IPS DF 6.9 (cell line): ENCODE measurements around the gene TMEM171.

ENCODE experiments used
- DNase-seq: peaks from one replicate; pipeline ENCODE4 v3.0.0-alpha.2; 2013; ENCODE audit warnings: low read depth, low spot score
- H3K27ac ChIP-seq: one replicate; pipeline ENCODE4 v1.5.1; 2013; ENCODE audit warnings: low read length, control low read depth
- H3K27me3 ChIP-seq: 2 replicates; pipeline ENCODE4 v1.6.1; 2013; ENCODE audit warnings: mild to moderate bottlenecking, low read length; ENCODE audit not compliant: control insufficient read depth, insufficient read depth
- H3K36me3 ChIP-seq: 2 replicates; pipeline ENCODE4 v1.6.1; 2013; ENCODE audit warnings: low read length; ENCODE audit not compliant: control insufficient read depth, insufficient read depth
- H3K4me1 ChIP-seq: 2 replicates; pipeline ENCODE4 v1.6.1; 2013; ENCODE audit warnings: low read length; ENCODE audit not compliant: control insufficient read depth, insufficient read depth
- H3K4me3 ChIP-seq: 2 replicates; pipeline ENCODE4 v1.5.1; 2013; ENCODE audit warnings: mild to moderate bottlenecking, low read length
- H3K9me3 ChIP-seq: 2 replicates; pipeline ENCODE4 v1.6.1; 2013; ENCODE audit warnings: low read length, inconsistent platforms; ENCODE audit not compliant: control insufficient read depth, insufficient read depth
- WGBS: extraction: QIAGEN DNeasy Blood & Tissue Kit; methylation state at CpG from one replicate; pipeline ENCODE4 v1.1.7; 2013; ENCODE audit warnings: mixed read lengths, missing lambda C conversion rate; ENCODE audit not compliant: insufficient read length, insufficient coverage; 5-methylcytosine and 5-hydroxymethylcytosine counted together

Gene TMEM171

DNA sequence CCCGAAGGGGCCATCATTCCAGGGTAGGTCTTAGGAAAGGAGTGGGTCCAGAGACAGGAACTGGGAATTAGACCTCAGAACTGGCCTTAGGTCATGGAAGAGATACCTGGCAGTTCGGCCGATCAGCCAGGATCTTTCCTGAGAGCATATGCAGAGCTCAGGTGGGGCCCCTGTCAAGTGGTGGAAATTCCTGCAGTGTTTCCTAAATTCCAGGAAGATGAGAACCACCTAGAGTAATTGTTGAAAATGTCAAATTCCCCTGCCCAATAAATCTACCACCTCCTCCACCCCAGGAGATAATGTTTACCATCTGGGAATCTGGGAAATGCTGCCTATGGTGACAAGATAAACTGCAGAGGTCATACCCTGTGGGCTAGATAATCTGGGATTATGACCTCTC is 14.6 kb downstream of the TMEM171 start:
- Histone ChIP-seq H3K27ac (no peak overlapping the region), H3K36me3 (no peaks in the 10 kb centered on the region), H3K4me3 (no peak overlapping the region), H3K4me1 (peaks cover 2% of the 10 kb centered on the region), H3K9me3 (no peaks in the 10 kb centered on the region), H3K27me3 (no peaks in the 10 kb centered on the region)
- no CpG with 5 or more reads among the region's 3 CpGs for WGBS
- no peak for DNase-seq

DNA sequence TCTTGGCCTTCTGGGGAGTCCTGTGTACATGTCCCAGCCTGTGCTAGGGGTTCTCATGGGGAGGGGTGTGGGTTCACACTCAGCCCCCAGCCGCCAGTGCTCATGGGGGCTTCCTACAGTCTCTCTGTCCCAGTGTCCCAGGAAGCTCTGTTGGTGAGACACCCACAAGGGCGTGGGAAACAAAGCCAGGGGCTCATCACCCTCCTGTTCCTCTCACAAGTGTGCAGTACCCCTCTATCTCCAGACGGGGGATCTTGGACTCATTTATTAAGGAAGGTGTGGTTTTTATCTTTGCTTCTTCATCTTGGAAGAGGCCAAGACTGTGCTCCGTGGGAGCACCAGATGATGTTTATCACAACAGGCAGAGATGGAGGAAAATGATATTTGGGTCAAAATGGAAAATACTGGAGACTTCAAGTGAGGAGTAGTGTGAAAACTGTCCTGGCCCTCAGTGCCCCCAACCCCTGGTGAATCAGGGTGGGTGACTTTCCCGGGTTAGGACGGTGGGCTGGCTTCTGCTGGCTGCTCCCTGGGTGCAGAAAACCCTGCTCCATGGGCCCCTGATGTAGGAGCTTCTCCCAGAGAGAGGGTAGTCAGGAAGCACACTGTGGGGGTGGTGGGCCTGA is 15.2 kb downstream of the TMEM171 start:
- no peaks in the 10 kb centered on the region for H3K9me3 ChIP-seq
- H3K4me1 ChIP-seq: peaks cover 2% of the 10 kb centered on the region
- H3K27me3 ChIP-seq: no peaks in the 10 kb centered on the region
- no peak overlapping the region for H3K4me3 ChIP-seq
- DNase-seq: no peak
- no peak overlapping the region for H3K27ac ChIP-seq
- no CpG with 5 or more reads among the region's 6 CpGs for WGBS
- no peaks in the 10 kb centered on the region for H3K36me3 ChIP-seq

DNA sequence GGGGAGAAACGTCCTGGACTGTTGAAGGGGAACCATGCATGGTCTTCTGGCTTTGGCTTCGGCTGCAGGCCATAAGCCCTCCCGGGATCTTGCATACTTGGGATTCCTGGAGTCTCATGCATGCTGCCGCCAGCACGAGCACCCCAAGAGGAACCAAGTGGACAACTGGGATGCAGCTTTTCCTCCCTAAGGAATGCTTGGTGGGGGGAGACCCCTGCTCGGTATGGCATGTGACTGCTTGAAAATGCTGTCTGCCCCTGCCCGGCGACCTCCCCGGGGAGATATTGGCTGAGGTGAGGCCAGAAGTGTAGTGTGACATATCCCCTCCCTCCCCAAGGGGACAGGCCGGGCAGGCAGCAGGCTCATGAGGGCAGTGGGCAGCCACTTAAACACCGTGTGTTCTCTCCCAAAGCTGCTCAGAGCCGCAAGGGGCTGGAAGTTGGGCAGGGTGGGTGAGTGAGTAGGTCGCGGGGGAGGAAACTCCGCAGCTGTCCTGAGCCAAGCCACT is 15.7 kb downstream of the TMEM171 start:
- H3K4me1 ChIP-seq: peaks cover 2% of the 10 kb centered on the region
- no peaks in the 10 kb centered on the region for H3K9me3 ChIP-seq
- no peak for DNase-seq
- H3K36me3 ChIP-seq: no peaks in the 10 kb centered on the region
- H3K27ac ChIP-seq: no peak overlapping the region
- H3K4me3 ChIP-seq: no peak overlapping the region
- WGBS: no CpG with 5 or more reads among the region's 15 CpGs
- H3K27me3 ChIP-seq: no peaks in the 10 kb centered on the region

DNA sequence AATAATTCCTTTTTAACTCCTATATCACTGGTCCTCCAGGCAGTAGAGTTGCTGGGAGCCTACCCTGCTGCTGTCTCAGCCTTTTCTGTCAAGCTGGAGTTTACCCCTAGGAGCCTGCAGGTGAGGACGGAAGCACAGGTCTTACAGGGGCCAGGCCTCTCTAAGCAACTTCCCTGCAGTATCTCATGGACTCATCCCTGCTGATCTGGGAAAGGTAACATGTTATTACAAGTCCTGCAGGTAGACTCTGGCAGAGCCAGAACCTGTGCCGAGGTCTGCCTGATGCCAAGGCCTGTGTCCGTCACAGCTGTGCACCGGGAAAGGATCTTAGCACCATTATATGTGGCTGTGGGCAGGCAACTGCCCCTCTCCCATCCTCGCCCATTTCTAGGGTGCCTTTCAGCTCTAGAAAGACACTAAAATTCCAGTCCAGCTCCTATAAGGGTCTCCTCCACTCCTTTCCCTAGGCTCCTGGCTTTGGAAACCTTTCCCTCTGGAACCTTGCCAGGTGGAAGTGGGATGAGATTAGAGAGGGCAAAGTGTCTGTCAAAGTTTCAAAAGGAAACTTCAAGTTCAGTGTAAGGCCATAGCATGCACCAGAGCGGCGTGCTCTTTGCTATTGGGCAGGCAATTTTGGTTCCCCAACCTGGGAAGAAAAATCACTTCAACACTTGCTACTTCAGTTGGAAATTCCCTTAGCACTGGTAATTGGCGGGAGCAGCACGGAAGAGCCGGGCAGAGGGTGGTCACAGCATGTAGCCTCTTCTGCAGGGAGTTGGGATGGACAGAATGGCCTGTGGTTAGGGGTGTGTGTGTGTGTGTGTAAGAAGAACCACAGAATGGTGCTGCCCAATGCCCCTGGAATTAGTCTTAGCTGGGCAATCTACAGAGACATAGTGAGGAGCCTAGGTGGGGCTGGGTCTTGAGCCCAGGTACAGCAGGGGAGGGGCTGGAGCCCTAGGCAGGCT is 17.5 kb downstream of the TMEM171 start:
- no peaks in the 10 kb centered on the region for H3K36me3 ChIP-seq
- no peaks in the 10 kb centered on the region for H3K27me3 ChIP-seq
- H3K27ac ChIP-seq: no peak overlapping the region
- WGBS: no CpG with 5 or more reads among the region's 10 CpGs
- peaks cover 2% of the 10 kb centered on the region for H3K4me1 ChIP-seq
- DNase-seq: no peak
- no peaks in the 10 kb centered on the region for H3K9me3 ChIP-seq
- H3K4me3 ChIP-seq: no peak overlapping the region

DNA sequence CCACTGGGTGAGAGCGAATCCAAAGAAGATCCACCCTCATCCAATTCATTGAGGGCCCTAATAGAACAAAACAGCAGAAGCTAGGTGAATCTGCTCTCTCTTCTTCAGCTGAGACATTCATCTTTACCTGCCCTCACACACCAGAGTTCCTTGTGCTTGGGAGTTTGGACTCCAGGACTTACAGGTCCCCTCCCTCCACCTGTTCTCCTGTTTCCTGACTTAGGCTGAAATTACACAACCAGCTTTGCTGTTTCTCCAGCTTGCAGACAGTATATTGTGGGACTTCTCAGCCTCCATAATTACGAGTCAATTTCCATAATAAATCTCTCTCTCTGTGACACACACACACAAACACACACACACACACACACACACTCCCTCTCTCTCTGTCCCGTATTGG is 19.1 kb downstream of the TMEM171 start:
- DNase-seq: no peak
- H3K27ac ChIP-seq: no peak overlapping the region
- H3K9me3 ChIP-seq: no peaks in the 10 kb centered on the region
- H3K27me3 ChIP-seq: no peaks in the 10 kb centered on the region
- no peak overlapping the region for H3K4me3 ChIP-seq
- no peaks in the 10 kb centered on the region for H3K36me3 ChIP-seq
- WGBS: no CpG with 5 or more reads among the region's 3 CpGs
- H3K4me1 ChIP-seq: peaks cover 2% of the 10 kb centered on the region

DNA sequence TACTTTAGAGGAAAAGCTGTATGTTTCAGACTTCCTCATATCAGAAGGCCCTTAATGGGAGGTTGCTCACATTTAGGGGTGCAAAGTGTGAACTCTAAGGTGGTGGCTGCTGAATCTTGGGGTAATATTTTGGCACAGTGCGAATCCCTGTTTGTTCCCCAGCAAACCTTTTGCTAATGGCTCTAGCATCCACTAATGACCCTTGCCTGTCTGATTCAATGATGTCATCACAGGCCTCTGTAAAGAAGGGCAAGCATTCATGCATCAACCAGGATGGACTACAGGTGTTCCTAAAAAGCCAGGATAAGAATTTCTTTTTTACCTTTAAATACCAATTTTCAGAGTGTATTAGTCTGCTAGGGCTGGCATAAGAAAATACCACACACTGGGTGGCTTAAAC is 20.4 kb downstream of the TMEM171 start:
- Histone ChIP-seq H3K9me3 (no peaks in the 10 kb centered on the region), H3K27me3 (no peaks in the 10 kb centered on the region), H3K27ac (no peak overlapping the region), H3K4me3 (no peak overlapping the region), H3K36me3 (no peaks in the 10 kb centered on the region), H3K4me1 (peaks cover 2% of the 10 kb centered on the region)
- DNase-seq: no peak
- no CpG with 5 or more reads among the region's 1 CpG for WGBS

DNA sequence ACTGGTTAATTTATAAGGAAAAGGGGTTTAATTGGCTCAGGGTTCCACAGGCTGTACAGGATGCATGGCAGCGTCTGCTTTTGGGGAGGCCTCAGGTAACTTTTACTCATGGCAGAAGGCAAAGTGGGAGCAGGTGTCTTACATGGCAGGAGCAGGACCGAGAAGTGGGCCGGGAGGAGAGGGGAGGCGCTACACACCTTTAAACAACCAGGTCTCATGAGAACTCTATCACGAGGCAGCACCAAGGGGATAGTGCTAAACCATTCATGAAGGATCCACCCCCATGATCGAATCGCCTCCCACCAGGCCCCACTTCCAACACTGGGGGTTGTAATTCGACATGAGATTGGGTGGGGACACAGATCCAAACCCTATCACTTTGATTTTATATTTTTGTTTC is 21.7 kb downstream of the TMEM171 start:
- H3K4me3 ChIP-seq: no peak overlapping the region
- H3K36me3 ChIP-seq: no peaks in the 10 kb centered on the region
- no CpG with 5 or more reads among the region's 8 CpGs for WGBS
- no peak overlapping the region for H3K27ac ChIP-seq
- no peaks in the 10 kb centered on the region for H3K27me3 ChIP-seq
- H3K9me3 ChIP-seq: no peaks in the 10 kb centered on the region
- no peak for DNase-seq
- no peaks in the 10 kb centered on the region for H3K4me1 ChIP-seq

DNA sequence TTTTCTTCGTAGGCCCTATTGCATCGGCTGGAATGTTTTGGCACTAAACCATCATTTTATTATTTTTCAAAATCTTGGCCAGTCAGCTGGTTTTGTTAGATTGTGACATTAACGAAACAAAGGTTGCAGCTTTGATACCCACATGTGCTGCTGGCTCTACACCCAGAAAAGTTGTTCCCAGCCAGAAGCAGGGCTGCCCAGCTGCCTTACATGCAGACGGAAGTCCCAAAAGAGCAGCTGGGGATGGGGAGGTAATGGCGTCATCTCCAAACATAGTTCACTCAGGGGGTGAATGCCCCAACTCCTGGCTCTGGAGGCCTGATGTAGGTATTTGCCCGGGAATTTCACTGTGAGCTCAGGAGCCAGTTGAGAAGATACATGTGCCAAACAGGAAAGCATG is 23.3 kb downstream of the TMEM171 start:
- WGBS: no CpG with 5 or more reads among the region's 6 CpGs
- H3K4me3 ChIP-seq: no peak overlapping the region
- DNase-seq: no peak

DNA sequence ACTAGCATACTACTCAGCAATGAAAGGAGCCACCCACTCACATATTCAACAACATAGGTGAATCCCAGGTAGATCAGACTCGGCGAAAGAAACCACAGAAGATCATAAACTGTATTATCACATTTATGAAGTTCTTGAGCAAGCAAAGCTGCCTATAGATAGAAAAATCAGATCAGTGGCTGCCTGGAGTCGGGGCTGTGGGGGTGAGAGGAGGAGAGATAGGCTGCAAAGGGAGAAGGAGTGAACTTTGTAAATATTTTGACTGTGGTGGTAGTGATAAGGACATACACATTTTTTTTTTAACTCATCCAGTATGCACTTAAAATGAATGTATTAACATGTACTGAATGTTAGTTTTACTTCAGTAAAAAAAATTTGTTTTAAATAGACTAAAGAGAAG is 29.2 kb downstream of the TMEM171 start:
- H3K27ac ChIP-seq: no peak overlapping the region
- H3K4me1 ChIP-seq: no peaks in the 10 kb centered on the region
- no CpG with 5 or more reads among the region's 3 CpGs for WGBS
- no peak for DNase-seq
- no peaks in the 10 kb centered on the region for H3K9me3 ChIP-seq
- no peaks in the 10 kb centered on the region for H3K27me3 ChIP-seq
- no peak overlapping the region for H3K4me3 ChIP-seq
- H3K36me3 ChIP-seq: no peaks in the 10 kb centered on the region

More for the DNA sequence above, 23.3 kb downstream of the TMEM171 start:
- no peaks in the 10 kb centered on the region for H3K4me1 ChIP-seq
- H3K36me3 ChIP-seq: no peaks in the 10 kb centered on the region
- no peak overlapping the region for H3K27ac ChIP-seq
- H3K27me3 ChIP-seq: no peaks in the 10 kb centered on the region
- H3K9me3 ChIP-seq: no peaks in the 10 kb centered on the region

DNA sequence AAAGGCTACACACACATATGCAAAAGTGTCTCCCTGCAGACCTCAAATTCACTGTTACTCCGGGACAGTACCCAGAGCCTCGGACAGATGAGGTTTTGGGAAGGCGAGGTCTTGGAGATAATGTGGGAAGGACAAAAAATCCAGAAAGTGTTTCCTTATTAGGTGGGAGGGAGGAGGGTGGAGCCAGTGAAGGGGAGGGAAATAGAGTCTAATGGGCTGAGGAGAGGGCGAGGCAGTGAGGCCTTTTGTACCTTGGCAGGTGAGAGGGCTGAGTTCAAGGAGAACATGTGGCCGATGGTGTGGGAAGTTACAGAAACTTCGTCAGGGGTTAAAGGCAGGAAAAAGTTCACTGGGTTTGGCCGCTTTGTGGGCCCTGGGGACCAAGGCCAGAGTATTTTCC is 30.5 kb downstream of the TMEM171 start:
- Histone ChIP-seq H3K36me3 (no peaks in the 10 kb centered on the region), H3K27me3 (no peaks in the 10 kb centered on the region)
- DNase-seq: no peak

More for the DNA sequence above, 30.5 kb downstream of the TMEM171 start:
- H3K4me3 ChIP-seq: no peak overlapping the region
- no CpG with 5 or more reads among the region's 7 CpGs for WGBS
- no peaks in the 10 kb centered on the region for H3K9me3 ChIP-seq
- H3K27ac ChIP-seq: no peak overlapping the region
- H3K4me1 ChIP-seq: no peaks in the 10 kb centered on the region
